GM12875 (cell line): ENCODE measurements around the gene C1orf116.

ENCODE experiments used
- H3K4me3 ChIP-seq: one replicate; pipeline ENCODE4 v1.5.1; 2011; ENCODE audit warnings: low read depth, low read length, control low read depth
- TF ChIP-seq, protein P1 (sequence below): IDR thresholded peaks from 2 replicates; pipeline ENCODE4 v1.5.1; 2011; ENCODE audit warnings: low read depth, mild to moderate bottlenecking, control low read depth, inconsistent platforms, low read length, moderate library complexity, borderline replicate concordance; ENCODE audit not compliant: insufficient read depth

C1orf116 gene

DNA sequence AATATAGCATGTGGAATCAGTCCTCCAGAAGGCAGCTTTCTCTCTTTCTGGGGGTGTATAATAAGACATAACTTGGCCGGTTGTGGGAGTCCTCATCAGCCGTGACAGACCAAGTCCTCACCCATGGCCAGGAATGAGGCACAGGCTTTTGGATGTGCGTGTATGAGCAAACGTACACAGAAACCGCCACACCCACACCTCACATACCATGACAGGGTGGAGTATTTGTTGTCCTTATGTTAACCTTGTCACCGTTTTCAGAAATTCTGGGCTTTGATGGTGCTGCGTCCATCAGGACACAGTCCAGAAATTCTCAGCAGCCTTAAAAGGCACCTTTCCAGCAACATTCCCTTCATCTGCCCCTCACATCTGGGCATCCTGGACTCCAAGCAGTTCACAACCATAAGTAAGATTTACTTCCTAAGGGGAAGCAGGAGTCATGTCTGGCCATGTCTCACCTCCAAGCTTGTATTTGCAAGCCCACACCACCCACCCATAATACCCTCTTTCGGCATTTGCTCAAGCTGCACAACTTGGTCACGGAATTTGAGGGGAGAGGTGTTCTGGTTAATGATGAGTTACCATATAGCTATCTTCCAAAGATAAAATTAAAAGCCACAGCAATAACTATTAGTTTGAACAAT is 12.4 kb downstream of the C1orf116 start:
- TF ChIP-seq, protein P1, sequence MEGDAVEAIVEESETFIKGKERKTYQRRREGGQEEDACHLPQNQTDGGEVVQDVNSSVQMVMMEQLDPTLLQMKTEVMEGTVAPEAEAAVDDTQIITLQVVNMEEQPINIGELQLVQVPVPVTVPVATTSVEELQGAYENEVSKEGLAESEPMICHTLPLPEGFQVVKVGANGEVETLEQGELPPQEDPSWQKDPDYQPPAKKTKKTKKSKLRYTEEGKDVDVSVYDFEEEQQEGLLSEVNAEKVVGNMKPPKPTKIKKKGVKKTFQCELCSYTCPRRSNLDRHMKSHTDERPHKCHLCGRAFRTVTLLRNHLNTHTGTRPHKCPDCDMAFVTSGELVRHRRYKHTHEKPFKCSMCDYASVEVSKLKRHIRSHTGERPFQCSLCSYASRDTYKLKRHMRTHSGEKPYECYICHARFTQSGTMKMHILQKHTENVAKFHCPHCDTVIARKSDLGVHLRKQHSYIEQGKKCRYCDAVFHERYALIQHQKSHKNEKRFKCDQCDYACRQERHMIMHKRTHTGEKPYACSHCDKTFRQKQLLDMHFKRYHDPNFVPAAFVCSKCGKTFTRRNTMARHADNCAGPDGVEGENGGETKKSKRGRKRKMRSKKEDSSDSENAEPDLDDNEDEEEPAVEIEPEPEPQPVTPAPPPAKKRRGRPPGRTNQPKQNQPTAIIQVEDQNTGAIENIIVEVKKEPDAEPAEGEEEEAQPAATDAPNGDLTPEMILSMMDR: no peak
- H3K4me3 ChIP-seq: no peak overlapping the region

DNA sequence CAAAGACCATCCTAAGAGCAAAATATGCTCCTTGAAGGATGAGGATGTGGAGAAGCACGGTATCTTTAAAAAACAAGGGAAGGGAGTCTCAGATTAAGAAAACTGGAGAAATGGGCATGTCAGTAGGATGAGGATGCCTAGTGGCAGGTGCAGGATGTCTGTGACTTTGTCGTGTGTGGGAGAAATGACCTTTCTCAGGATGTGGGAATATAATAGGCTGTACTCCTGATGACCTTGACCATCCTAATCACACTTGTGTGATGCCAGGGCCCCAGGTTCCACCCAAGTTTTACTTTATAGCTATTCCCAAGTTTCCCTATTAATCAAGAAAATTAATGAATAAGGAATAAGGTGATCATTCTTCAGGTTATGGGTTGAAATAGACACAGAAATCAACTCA is 12.9 kb downstream of the C1orf116 start:
- TF ChIP-seq, protein P1: no peak

DNA sequence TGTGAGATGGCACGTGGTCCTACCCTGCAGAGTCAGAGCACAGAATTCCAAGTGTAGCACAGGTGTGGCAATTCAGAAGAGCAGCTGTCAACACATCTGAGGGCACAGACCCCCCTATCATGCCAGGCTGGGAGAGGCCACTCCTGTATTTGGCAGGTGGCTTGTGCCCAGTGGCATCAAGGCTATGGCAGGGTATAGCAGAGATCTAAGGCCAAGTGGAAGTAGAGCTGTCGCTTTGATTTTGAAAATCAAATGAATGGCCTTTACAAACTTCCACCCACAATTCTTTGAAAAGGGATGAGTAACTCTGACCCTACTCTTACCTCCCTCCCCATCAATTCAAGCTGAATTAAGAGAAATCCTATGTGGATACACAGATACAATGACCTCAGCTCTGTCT is 13.4 kb downstream of the C1orf116 start:
- no peak overlapping the region for H3K4me3 ChIP-seq
- TF ChIP-seq, protein P1: no peak

More for the DNA sequence above, 12.9 kb downstream of the C1orf116 start:
- H3K4me3 ChIP-seq: no peak overlapping the region

DNA sequence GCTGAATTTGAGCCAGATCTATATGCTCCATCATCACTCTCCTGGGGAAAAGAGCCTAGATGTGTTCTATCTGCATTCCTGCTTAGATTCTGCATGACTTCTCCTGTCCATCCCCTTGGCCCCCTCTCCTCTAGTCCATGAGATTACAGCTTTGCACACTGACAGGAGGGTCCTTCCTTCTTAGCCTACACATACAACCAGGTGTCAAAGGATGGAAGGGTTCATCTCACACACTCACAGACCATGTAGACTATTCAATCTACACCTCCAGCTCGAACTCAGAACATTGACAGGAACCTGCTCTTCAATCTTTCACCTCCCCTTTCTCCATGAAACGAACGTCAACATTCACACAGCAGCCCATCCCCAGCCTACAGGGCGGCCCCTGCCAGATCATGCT is 13.8 kb downstream of the C1orf116 start:
- no peak overlapping the region for H3K4me3 ChIP-seq
- TF ChIP-seq, protein P1: no peak

DNA sequence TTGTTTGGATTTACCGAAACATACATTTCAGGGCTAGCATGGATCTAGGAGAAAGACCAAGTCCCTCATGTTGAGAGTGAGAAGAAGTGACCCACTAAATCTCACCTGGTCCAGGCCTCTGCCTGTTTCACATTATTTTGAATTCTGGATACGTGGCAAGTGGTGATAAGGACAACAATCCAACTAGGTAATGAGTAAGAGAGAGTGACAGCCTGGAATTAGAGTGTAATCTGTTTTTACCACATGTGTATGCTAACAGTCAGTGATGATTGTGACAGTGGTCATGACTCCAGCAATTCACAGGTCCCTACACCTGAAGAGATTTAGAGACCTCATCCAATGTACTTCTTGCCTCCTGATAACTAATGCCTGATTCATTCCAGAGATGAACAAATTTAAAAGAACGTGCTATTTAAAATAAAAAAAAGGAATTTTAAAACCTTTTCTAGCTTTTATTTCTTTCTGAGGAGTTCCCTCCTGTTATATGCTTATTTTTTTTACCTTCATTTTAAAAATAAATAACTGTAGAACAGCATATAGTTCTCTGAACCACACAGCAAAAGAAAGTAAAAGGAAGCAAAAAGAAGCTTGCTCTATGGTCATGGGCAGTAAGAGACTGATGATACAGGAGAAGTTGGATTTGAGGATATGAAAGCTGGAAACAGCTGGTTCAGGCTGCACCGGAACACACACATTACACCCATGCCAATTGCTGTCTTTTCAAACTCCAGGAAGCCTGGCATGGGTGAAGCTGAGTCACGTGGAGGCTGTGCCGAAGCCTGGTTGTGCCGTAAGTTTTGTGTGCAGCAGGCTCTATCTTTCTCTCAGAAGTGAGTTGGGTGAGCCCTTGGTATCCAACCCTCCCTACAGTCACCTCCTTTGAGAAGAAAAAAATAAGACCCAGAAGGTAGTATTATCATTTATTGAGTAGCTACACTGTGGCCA is 14.7 kb downstream of the C1orf116 start:
- TF ChIP-seq, protein P1: no peak
- no peak overlapping the region for H3K4me3 ChIP-seq

DNA sequence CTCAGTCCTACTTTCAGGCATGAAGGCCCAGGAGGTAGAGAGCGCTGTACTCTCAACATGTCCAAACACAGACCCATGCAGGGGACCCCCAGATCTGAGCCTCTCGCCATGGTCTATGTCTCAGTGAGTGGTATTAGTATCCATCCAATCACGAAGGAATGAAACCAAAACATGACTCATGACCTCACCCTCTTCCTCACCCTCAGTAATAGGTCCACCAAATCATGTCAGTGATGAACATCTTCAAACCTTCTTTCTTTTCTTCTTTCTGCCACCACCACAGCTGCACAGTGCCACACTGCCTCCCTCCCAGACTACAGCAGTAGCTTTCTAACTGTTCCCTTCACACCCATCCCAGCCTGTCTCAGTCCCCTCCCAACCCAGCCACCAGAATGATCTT is 16.8 kb downstream of the C1orf116 start:
- TF ChIP-seq, protein P1: no peak
- H3K4me3 ChIP-seq: no peak overlapping the region
